Stimulated activated CD4-positive, alpha-beta T cell treated with anti-CD3 and anti-CD28 coated beads, Interleukin-12 subunit alpha, Interleukin-12 subunit beta, amount 100 ng/mL, for 4 hours (primary cell): ENCODE results near the gene EFTUD2.
"Not testable (repeated sequence)": the region's sequence is repeated elsewhere in the genome, so short reads cannot be mapped to it uniquely, and the experiment has no call there.

Source experiments
- DNase-seq: peaks from one replicate; pipeline ENCODE4 v3.0.0-alpha.2; 2020

Gene EFTUD2

DNA sequence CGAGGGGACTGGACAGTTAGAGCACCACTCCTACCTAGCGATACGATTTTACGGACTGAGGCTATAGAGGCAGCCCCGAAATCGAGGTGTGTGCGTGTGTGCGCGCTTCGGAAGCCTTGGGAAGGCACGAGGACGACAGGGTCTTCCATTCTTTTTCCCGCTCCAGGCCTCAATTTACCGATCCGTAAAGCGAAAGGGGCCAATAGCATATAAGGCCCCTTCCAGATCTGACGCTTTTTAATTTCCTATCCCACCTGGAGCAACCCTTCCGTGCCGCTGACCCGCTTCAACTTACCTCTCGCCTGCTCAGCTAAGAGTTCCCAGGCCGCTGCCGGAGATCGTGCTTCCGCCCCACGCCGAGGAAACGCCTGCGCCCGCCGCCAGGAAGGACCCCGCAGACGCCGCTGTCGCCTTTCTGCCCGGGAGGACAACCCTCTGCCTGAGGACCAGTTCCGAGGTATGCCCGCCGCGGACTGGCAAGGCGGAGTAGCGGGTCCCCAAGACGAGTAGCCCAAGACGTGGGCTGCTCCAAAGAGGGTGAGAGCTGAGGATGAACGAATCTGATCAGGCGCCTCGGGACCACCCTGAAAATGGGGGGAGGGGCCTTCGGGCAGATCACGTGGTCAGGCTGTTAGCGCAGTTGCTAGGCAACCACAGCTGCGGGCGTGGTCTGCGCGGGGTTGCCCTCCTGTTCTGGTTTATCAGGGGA is at the start of gene EFTUD2:
Gene EFTUD2, minus strand, starts transcription at position 372 of the 709 bp plus-strand sequence. CDS start 4,924 bp downstream, outside the sequence.
- peak; percentile 91 for DNase-seq

DNA sequence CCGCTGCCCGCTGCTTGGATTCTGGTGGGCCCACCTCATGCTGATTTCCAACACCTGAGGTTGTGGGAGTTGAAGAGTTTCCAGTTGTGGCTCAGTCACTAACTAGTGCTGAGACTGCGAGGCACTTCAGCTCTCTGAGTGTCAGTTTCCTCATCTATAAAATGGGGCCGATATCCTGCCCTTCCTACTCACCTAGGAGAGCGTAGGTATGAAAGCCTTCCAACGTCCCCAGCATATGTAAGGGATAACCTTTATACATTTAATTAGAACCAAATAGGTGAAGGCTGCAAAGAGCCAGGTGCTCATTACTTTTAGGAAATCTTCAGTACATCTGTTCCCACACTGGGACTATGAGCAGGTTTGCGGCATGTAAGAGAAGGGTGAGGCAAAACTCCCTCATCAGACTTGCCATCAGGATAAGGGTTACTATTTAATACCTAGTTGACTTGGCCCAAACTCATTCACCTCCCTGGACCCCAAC is 49.1 kb upstream of the EFTUD2 start:
- no peak for DNase-seq

GRCh38 chr17:44947461-44948314 is 48.4 kb upstream of the EFTUD2 start, which contains the start of gene KIF18B:
TSS of gene KIF18B (minus strand) at chr17:44947773. CDS start at chr17:44936344, 11,429 bp downstream.
- peak; percentile 80 for DNase-seq

- DNase-seq, result not testable (repeated sequence)
Observed at GRCh38 chr17:44945652-44946051, 46.4 kb upstream of the EFTUD2 start.

- DNase-seq, result no peak
Observed at GRCh38 chr17:44942456-44942855, 43.2 kb upstream of the EFTUD2 start.

GRCh38 chr17:44941712-44942331 is 42.6 kb upstream of the EFTUD2 start:
- no peak for DNase-seq

GRCh38 chr17:44940768-44941167 is 41.5 kb upstream of the EFTUD2 start:
- DNase-seq, result no peak

- DNase-seq, result no peak
Observed at GRCh38 chr17:44940317-44940716, 41.1 kb upstream of the EFTUD2 start.

DNA sequence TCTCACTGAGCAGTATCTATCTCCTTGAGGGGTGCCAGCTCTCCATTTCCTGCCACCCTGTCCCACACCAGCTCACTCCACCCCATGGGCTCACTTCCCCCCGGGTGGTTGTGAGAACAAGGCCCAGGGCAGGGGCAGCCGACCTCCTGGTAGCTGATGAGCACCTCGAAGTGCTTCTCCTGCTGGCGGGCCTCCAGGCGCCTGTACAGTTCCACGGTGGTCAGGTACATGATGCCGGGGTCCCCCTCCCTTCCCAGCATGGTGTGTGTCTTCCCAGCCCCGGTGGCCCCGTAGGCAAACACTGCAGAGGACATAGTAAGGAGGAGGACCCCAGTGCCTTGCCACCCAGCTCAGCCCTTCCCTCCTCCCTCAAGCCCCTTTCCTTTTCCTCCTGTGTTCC is 35.9 kb upstream of the EFTUD2 start:
- no peak for DNase-seq

DNA sequence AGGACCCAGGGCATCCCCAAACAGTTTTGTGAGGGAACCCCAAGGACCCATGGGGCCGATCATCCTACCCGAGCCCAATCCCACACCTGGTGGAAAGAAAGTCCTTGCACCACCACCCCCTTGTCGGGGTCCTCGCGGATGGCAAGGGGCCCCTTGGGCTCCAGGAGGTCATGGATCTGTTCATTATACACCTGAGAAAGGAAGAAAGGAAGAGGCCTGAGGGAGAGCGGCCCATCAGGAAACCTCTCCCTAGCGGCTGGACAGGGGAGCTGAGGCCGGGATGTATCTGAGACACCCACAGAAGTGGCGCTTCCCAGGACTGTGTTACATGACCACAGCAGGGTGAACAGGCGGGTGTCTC is 35.5 kb upstream of the EFTUD2 start:
- DNase-seq, result no peak

DNA sequence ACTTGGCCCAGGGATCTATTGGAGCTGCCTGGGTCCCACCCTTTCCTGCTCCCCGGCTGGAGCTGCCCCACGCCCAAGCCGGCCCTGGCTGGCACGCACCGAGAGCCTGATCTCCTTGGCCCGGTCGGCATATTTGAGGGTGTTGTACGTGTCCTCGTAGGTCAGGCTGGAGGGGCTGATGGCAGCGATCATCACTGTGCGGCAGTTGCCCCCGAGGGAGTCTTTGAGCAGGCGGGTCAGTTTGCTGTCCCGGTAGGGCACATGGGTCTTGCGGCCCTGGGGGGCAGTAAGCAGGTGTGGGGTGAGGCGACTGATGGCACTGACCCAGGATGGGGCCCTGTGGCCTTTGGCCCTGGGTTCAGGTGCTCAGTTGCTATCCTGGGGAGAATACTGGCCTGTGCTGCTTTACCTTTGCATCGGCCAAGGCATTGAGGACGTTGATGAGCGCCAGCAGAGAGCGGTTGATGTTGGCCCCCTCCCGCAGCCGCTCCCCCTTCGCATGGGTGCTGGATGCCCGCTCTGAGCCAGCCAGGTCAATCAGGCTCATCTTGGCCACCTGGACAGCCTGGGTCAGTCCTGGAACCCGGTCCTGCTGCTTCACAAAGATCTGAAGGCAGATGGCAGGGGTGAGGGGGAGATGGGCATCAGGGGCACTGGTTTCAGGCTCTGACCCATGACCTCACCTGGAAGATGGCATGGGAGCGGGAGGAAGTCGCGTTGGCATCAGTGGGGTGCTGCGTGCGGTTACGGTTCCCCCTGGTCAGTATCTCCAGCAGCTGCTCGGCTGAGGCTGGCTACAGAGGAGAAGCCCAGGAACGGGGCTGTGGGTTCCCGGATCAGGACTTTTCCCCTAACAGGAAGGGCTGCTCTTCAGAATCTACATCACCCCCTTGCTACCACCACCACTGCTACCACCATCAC is 34.8 kb upstream of the EFTUD2 start:
- DNase-seq, result no peak

- no peak for DNase-seq
Observed at GRCh38 chr17:44932787-44933097, 33.5 kb upstream of the EFTUD2 start.

DNA sequence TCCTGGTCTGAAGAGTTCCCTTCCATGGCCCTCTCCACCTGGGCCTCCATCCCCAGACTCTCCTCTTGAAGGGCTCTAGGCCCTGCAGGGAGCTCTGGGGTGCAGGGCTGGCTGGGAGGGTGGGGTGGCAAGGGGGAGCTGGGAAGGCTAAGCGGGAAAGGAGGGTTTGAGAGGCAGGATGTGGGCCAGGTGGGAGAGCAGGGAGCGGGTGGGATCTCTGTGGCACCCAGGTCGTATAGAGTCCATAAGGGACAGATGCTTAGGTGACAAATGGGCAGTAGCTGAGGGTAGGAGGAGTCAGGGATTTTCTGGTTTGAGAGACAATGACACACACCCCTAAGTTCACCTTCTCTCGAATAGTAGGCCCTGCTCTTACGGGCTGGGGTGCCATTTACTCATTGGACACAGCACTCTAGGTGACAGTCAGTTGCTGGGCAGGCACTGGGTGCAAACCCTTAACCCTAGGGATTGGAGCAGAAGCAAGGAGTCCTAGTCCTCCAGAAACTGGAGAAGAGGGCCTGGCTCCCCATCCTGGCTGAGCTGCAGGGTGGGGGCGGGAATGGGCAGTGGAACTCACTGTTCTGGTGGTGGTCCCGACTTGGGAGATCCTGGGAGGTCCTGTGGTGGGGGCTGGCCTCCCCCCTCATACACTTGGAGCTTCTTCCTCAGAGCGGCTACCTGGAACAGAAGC is 33.0 kb upstream of the EFTUD2 start:
- no peak for DNase-seq

DNA sequence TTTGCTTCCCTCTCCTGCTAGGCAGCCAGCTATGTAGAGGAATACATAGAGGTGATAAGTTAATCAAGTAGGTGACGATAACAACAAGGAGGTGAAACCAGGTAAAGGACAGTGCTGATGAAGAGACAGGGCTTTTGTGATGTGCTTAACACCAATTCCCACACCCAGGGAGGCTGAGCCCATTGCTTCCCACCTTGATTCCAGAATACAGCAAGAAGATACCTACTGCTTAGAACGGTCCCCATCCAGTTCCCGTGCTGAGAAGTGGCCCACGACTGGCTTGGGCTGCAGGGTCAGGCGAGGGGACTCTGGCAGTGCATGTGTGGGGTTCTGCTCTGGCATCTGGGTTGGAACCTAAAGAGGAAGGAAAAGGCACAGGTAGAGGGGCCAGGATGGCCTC is 32.1 kb upstream of the EFTUD2 start:
- no peak for DNase-seq

DNA sequence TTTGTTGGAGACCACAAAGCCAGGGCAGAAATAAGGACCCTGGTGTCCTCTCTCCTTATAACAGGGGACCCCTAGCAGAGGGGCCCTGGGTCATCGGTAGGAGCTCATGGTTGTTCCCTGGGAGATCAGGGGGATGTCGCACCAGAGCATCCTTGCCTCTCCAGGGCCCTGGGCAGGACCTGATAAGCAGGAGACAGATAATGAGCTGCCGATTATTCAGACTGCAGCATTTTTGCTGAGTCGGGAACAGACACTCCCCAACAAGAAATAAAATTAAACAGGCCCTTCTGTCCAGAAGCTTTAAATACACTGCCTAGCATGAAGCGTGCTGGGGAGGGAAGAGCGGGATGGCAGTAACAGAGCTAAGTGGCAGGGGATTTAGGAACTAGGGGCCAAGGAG is 31.4 kb upstream of the EFTUD2 start:
- no peak for DNase-seq

GRCh38 chr17:44928950-44929720 is 29.9 kb upstream of the EFTUD2 start:
- DNase-seq, result no peak

- no peak for DNase-seq
Observed at GRCh38 chr17:44928136-44928535, 28.9 kb upstream of the EFTUD2 start.

DNA sequence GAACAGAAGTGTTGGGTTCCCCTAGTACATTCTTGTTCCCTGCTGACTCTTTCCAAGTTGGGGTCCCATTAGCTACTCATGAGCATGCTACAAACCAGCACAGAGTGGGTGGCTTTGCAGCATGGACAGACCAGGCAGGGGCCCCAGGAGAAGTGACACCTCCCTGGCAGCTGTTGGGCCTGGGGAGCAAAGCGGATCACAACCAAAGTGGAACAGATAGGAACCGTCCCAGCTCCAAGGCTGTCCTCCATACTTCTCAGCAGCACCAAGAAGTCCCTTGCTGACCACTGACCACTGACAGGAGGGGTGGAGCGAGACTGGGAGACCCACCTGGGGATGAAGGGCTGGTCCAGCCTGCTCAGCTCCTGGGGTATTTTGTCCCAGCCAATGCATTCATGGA is 28.5 kb upstream of the EFTUD2 start:
- DNase-seq, result no peak

DNA sequence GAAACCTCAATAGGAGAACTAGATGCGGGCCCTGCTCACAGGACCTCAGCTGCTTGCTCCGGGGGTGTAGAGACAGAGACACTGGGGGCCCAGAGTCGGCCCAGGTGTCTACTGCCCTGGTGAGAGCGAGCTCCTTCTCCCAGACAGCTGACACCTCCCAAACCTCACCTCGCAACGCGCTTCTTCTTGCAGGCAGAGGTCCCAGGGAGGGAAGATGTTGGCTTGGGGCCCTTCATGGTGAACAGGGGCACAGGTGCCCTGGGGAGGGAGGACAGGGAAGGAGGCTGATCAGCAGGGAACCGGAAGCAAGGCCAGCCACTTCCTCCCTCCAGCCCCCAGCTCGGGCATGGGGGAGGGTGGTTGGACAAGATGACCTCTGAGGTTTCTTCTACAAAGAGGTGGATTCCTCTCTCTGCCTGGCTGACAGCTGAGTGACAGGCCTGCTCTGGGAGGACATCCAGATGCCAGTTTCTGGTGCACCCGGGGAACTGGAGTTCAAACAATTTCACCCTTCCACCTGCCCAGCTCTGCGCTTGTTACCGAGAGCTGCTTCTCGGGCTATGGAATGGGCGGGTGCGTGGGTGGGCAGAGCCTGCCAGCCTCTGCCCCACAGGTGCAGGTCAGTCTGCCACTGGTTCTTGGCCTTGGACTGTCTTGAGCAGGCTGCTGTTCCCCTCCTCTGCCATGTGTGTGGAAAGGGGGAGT is 27.7 kb upstream of the EFTUD2 start:
- no peak for DNase-seq
